Measurements from ENCODE around the gene SLC8A2. TPM values are rescaled to one million over a fixed set of nuclear protein-coding genes. Genes with fewer than 3 reads are reported as not detected.

SLC8A2 gene
- total RNA-seq, 5 donors from 2014 or later (not counting 1 experiment from before 2014, with no cell fraction given): not detected

- H3K4me3 Mint-ChIP-seq: no peak overlapping the region
These were observed 44.2 kb downstream of the SLC8A2 start for GRCh38 chr19:47427241-47428176.

GRCh38 chr19:47423203-47423882, 48.4 kb downstream of the SLC8A2 start:
- H3K27me3 ChIP-seq (replicated peaks in 1 of 2; ENCODE audit: control insufficient read depth in 2 of 2, extremely low read depth in 1 of 2, insufficient read depth in 2 of 2, low read length in 1 of 2): peaks cover 15 to 90% of the 10 kb centered on the region in 2 experiments
- no peaks in the 10 kb centered on the region for H3K9me3 ChIP-seq
- ChIA-PET CTCF (no interaction called here), POLR2A (no interaction called here)
- Mint-ChIP-seq H3K9me3 (no peaks in the 10 kb centered on the region), H3K27ac (peak overlapping the region in 1 of 2 donors; percentile 75), H3K36me3 (no peaks in the 10 kb centered on the region), H3K27me3 (peaks cover 62 to 74% of the 10 kb centered on the region in 2 donors), H3K4me1 (peaks cover 21 to 40% (median 37%) of the 10 kb centered on the region in 3 donors), H3K4me3 (no peak overlapping the region)
- ATAC-seq (replicated peaks in 1 of 4) (no peak), DNase-seq (no peak)
- H3K4me3 ChIP-seq (ENCODE audit: control insufficient read depth in 1 of 2, extremely low read depth in 1 of 2, low read length in 1 of 2): no peak overlapping the region
- 11% methylated on average over 13 of the region's 19 CpGs for WGBS (ENCODE audit: insufficient coverage)
- no peaks in the 10 kb centered on the region for H3K36me3 ChIP-seq (ENCODE audit: control insufficient read depth in 2 of 2, extremely low read depth in 1 of 2, insufficient read depth in 1 of 2, low read length in 1 of 2)
- H3K4me1 ChIP-seq (ENCODE audit: control insufficient read depth in 1 of 2, extremely low read depth in 1 of 2, insufficient read depth in 2 of 2, low read length in 2 of 2): peaks cover 8 to 42% of the 10 kb centered on the region in 2 experiments
- no peak overlapping the region for H3K27ac ChIP-seq (ENCODE audit: low read length)

More at GRCh38 chr19:47427241-47428176, 44.2 kb downstream of the SLC8A2 start:
- Histone ChIP-seq H3K4me1 (ENCODE audit: control insufficient read depth in 1 of 2, extremely low read depth in 1 of 2, insufficient read depth in 2 of 2, low read length in 2 of 2) (peaks cover 23 to 38% of the 10 kb centered on the region in 2 experiments), H3K36me3 (ENCODE audit: control insufficient read depth in 2 of 2, extremely low read depth in 1 of 2, insufficient read depth in 1 of 2, low read length in 1 of 2) (no peaks in the 10 kb centered on the region), H3K9me3 (no peaks in the 10 kb centered on the region), H3K4me3 (ENCODE audit: control insufficient read depth in 1 of 2, extremely low read depth in 1 of 2, low read length in 1 of 2) (peak overlapping the region in 1 of 2 donors; percentile 11), H3K27me3 (replicated peaks in 1 of 2; ENCODE audit: control insufficient read depth in 2 of 2, extremely low read depth in 1 of 2, insufficient read depth in 2 of 2, low read length in 1 of 2) (peaks cover 14 to 92% of the 10 kb centered on the region in 2 experiments), H3K27ac (ENCODE audit: low read length) (no peak overlapping the region)
- POLR2A ChIA-PET: no interaction called here
- peak; percentile 56 to 76 (median 68) for ATAC-seq (replicated peaks in 1 of 4)
- 5% methylated on average over 14 of the region's 17 CpGs for WGBS (ENCODE audit: insufficient coverage)
- Mint-ChIP-seq H3K36me3 (no peaks in the 10 kb centered on the region), H3K4me1 (peaks cover 10 to 25% (median 19%) of the 10 kb centered on the region in 3 donors), H3K27ac (no peak overlapping the region), H3K27me3 (peaks cover 45 to 68% of the 10 kb centered on the region in 2 donors), H3K9me3 (no peaks in the 10 kb centered on the region)
- CTCF ChIA-PET: interaction anchor here (0.6 to 1.7 kb wide), 15 partner anchors 9 to 714 kb away, joined by 3 to 23 read pairs (median 4); partner anchors contain the start of genes DHX34 (in 1 of the 2) and KPTN (in 1 of the 2)
- DNase-seq: peak; percentile 27 to 81 (median 59)

GRCh38 chr19:47422417-47423163, 49.1 kb downstream of the SLC8A2 start:
- DNase-seq (no peak), ATAC-seq (replicated peaks in 1 of 4) (no peak)
- H3K36me3 Mint-ChIP-seq: no peaks in the 10 kb centered on the region
- peaks cover 5 to 40% of the 10 kb centered on the region in 2 experiments for H3K4me1 ChIP-seq (ENCODE audit: control insufficient read depth in 1 of 2, extremely low read depth in 1 of 2, insufficient read depth in 2 of 2, low read length in 2 of 2)
- peak overlapping the region in 1 of 3 donors; percentile 55 for H3K4me3 Mint-ChIP-seq
- H3K27ac Mint-ChIP-seq: no peak overlapping the region
- no peaks in the 10 kb centered on the region for H3K9me3 ChIP-seq
- CTCF ChIA-PET: no interaction called here
- no peak overlapping the region for H3K4me3 ChIP-seq (ENCODE audit: control insufficient read depth in 1 of 2, extremely low read depth in 1 of 2, low read length in 1 of 2)
- H3K36me3 ChIP-seq (ENCODE audit: control insufficient read depth in 2 of 2, extremely low read depth in 1 of 2, insufficient read depth in 1 of 2, low read length in 1 of 2): no peaks in the 10 kb centered on the region
- H3K9me3 Mint-ChIP-seq: no peaks in the 10 kb centered on the region
- H3K27ac ChIP-seq (ENCODE audit: low read length): no peak overlapping the region
- POLR2A ChIA-PET: no interaction called here
- WGBS (ENCODE audit: insufficient coverage): 0% methylated on average over 1 of the region's 1 CpG
- peaks cover 69 to 81% of the 10 kb centered on the region in 2 donors for H3K27me3 Mint-ChIP-seq
- peaks cover 29 to 47% (median 44%) of the 10 kb centered on the region in 3 donors for H3K4me1 Mint-ChIP-seq
- H3K27me3 ChIP-seq (replicated peaks in 1 of 2; ENCODE audit: control insufficient read depth in 2 of 2, extremely low read depth in 1 of 2, insufficient read depth in 2 of 2, low read length in 1 of 2): peaks cover 16 to 93% of the 10 kb centered on the region in 2 experiments

- Histone ChIP-seq H3K4me1 (ENCODE audit: control insufficient read depth in 1 of 2, extremely low read depth in 1 of 2, insufficient read depth in 2 of 2, low read length in 2 of 2) (peaks cover 3 to 39% of the 10 kb centered on the region in 2 experiments), H3K9me3 (no peaks in the 10 kb centered on the region), H3K36me3 (ENCODE audit: control insufficient read depth in 2 of 2, extremely low read depth in 1 of 2, insufficient read depth in 1 of 2, low read length in 1 of 2) (no peaks in the 10 kb centered on the region), H3K4me3 (ENCODE audit: control insufficient read depth in 1 of 2, extremely low read depth in 1 of 2, low read length in 1 of 2) (no peak overlapping the region), H3K27ac (ENCODE audit: low read length) (no peak overlapping the region), H3K27me3 (replicated peaks in 1 of 2; ENCODE audit: control insufficient read depth in 2 of 2, extremely low read depth in 1 of 2, insufficient read depth in 2 of 2, low read length in 1 of 2) (peaks cover 16 to 95% of the 10 kb centered on the region in 2 experiments)
- Mint-ChIP-seq H3K4me1 (peaks cover 32 to 54% (median 48%) of the 10 kb centered on the region in 3 donors), H3K4me3 (peak overlapping the region in 1 of 3 donors; percentile 55), H3K9me3 (no peaks in the 10 kb centered on the region), H3K27me3 (peaks cover 76 to 83% of the 10 kb centered on the region in 2 donors), H3K27ac (no peak overlapping the region), H3K36me3 (no peaks in the 10 kb centered on the region)
- 3% methylated on average over 25 of the region's 31 CpGs for WGBS (ENCODE audit: insufficient coverage)
- POLR2A ChIA-PET: no interaction called here
- DNase-seq (no peak), ATAC-seq (replicated peaks in 1 of 4) (no peak)
- CTCF ChIA-PET: no interaction called here
These were observed 49.8 kb downstream of the SLC8A2 start for GRCh38 chr19:47421844-47422395.

GRCh38 chr19:47421244-47421786, 50.4 kb downstream of the SLC8A2 start:
- H3K27me3 ChIP-seq (replicated peaks in 1 of 2; ENCODE audit: control insufficient read depth in 2 of 2, extremely low read depth in 1 of 2, insufficient read depth in 2 of 2, low read length in 1 of 2): peaks cover 16 to 95% of the 10 kb centered on the region in 2 experiments
- H3K4me1 Mint-ChIP-seq: peaks cover 32 to 54% (median 51%) of the 10 kb centered on the region in 3 donors
- no peaks in the 10 kb centered on the region for H3K9me3 ChIP-seq
- no peak overlapping the region for H3K4me3 ChIP-seq (ENCODE audit: control insufficient read depth in 1 of 2, extremely low read depth in 1 of 2, low read length in 1 of 2)
- no peak for DNase-seq
- ChIA-PET CTCF (no interaction called here), POLR2A (no interaction called here)
- no peaks in the 10 kb centered on the region for H3K9me3 Mint-ChIP-seq
- H3K27me3 Mint-ChIP-seq: peaks cover 77 to 84% of the 10 kb centered on the region in 2 donors
- peaks cover 3 to 38% of the 10 kb centered on the region in 2 experiments for H3K4me1 ChIP-seq (ENCODE audit: control insufficient read depth in 1 of 2, extremely low read depth in 1 of 2, insufficient read depth in 2 of 2, low read length in 2 of 2)
- no peaks in the 10 kb centered on the region for H3K36me3 ChIP-seq (ENCODE audit: control insufficient read depth in 2 of 2, extremely low read depth in 1 of 2, insufficient read depth in 1 of 2, low read length in 1 of 2)
- ATAC-seq (replicated peaks in 1 of 4): no peak
- H3K27ac Mint-ChIP-seq: no peak overlapping the region
- 13% methylated on average over 10 of the region's 16 CpGs for WGBS (ENCODE audit: insufficient coverage)
- H3K36me3 Mint-ChIP-seq: no peaks in the 10 kb centered on the region
- no peak overlapping the region for H3K27ac ChIP-seq (ENCODE audit: low read length)
- H3K4me3 Mint-ChIP-seq: peak overlapping the region in 1 of 3 donors; percentile 54
